HepG2 (cell line): Measurements from ENCODE around the gene DMGDH. TPM values are rescaled to one million over a fixed set of nuclear protein-coding genes. Genes with fewer than 3 reads are reported as not detected.

ENCODE experiments used
- ATM ChIP-seq: fragments of 450-650 bp; IDR thresholded peaks from 2 replicates; pipeline ENCODE4 v1.7.1; 2017; ENCODE audit warnings: mild to moderate bottlenecking, borderline replicate concordance
- CBX1 ChIP-seq: IDR thresholded peaks from one replicate; pipeline ENCODE4 v1.6.1; 2016; ENCODE audit warnings: antibody characterized with exemption, low read depth
- CREM ChIP-seq, 2 experiments: sonication (generic) in 1 of 2; formaldehyde crosslinking in 1 of 2; IDR thresholded peaks; 2 replicates each; pipeline versions ENCODE4 v1.4.0 to v1.6.1; 2016 to 2020; ENCODE audit warnings: antibody characterized with exemption in 1 of 2, mild to moderate bottlenecking in 1 of 2, missing genetic modification reagents in 1 of 2
- FOXA1 ChIP-seq, 2 experiments: fragments of 450-650 bp in 1 of 2; sonication (generic) in 1 of 2; formaldehyde crosslinking in 1 of 2; IDR thresholded peaks; 2 replicates each; pipeline versions ENCODE4 v1.4.0 to v1.6.1; 2016 to 2020; ENCODE audit warnings: missing genetic modification reagents in 1 of 2
- FOXK2 ChIP-seq: fragments of 450-650 bp; IDR thresholded peaks from 2 replicates; pipeline ENCODE4 v1.6.1; 2016
- KLF11 ChIP-seq: IDR thresholded peaks from 2 replicates; pipeline ENCODE4 v1.6.1; 2016; ENCODE audit warnings: missing compliant biosample characterization
- KMT2A ChIP-seq: sonication (generic); formaldehyde crosslinking; IDR thresholded peaks from 2 replicates; pipeline ENCODE4 v1.4.0; 2020; ENCODE audit warnings: missing genetic modification reagents
- NFAT5 ChIP-seq: sonication (generic); formaldehyde crosslinking; IDR thresholded peaks from 2 replicates; pipeline ENCODE4 v1.4.0; 2020; ENCODE audit warnings: missing genetic modification reagents
- NFIC ChIP-seq: IDR thresholded peaks from 2 replicates; pipeline ENCODE4 v1.6.1; 2012; ENCODE audit warnings: mild to moderate bottlenecking, low read length, inconsistent platforms
- NFYB ChIP-seq: sonication (generic); formaldehyde crosslinking; IDR thresholded peaks from 2 replicates; pipeline ENCODE4 v1.4.0; 2020; ENCODE audit warnings: missing genetic modification reagents
- NKX3-1 ChIP-seq: sonication (generic); formaldehyde crosslinking; IDR thresholded peaks from 2 replicates; pipeline ENCODE4 v1.5.0; 2020; ENCODE audit warnings: missing genetic modification reagents
- NR2F6 ChIP-seq, 2 experiments: IDR thresholded peaks; 2 replicates each; pipeline ENCODE4 v1.6.1; 2016; ENCODE audit warnings: antibody characterized with exemption in 1 of 2, mild to moderate bottlenecking in 1 of 2
- PPARG ChIP-seq: conservative IDR thresholded peaks from 2 replicates; pipeline ENCODE4 v1.6.1; 2016; ENCODE audit warnings: missing biosample characterization, missing genetic modification reagents
- SALL1 ChIP-seq: sonication (generic); formaldehyde crosslinking; IDR thresholded peaks from 2 replicates; pipeline ENCODE4 v1.8.0; 2022; ENCODE audit warnings: mild to moderate bottlenecking, missing genetic modification reagents
- SP140L ChIP-seq: sonication (generic); formaldehyde crosslinking; IDR thresholded peaks from 2 replicates; pipeline ENCODE4 v1.4.0; 2020; ENCODE audit warnings: missing genetic modification reagents, borderline replicate concordance
- TBL1XR1 ChIP-seq: fragments of 150-350 bp; IDR thresholded peaks from 2 replicates; pipeline ENCODE4 v1.6.1; 2014; ENCODE audit warnings: borderline replicate concordance, low read length; ENCODE audit not compliant: partially characterized antibody
- ZFP90 ChIP-seq: sonication (generic); formaldehyde crosslinking; IDR thresholded peaks from 2 replicates; pipeline ENCODE4 v1.8.0; 2022; ENCODE audit warnings: missing genetic modification reagents, mild to moderate bottlenecking, inconsistent platforms, borderline replicate concordance
- ZNF124 ChIP-seq: sonication (generic); formaldehyde crosslinking; IDR thresholded peaks from 2 replicates; pipeline ENCODE4 v1.4.0; 2020; ENCODE audit warnings: missing genetic modification reagents
- ZNF614 ChIP-seq: IDR thresholded peaks from 2 replicates; pipeline ENCODE4 v1.6.1; 2018; ENCODE audit warnings: missing biosample characterization, missing genetic modification reagents, inconsistent platforms, borderline replicate concordance
- ZNF629 ChIP-seq: sonication (generic); formaldehyde crosslinking; conservative IDR thresholded peaks from 2 replicates; pipeline ENCODE4 v1.5.0; 2020; ENCODE audit warnings: missing genetic modification reagents
- ZSCAN25 ChIP-seq: sonication (generic); formaldehyde crosslinking; IDR thresholded peaks from 2 replicates; pipeline ENCODE4 v1.8.0; 2022; ENCODE audit warnings: mild to moderate bottlenecking, missing genetic modification reagents
- polyA plus RNA-seq, 8 experiments: library from polyadenylated mRNA; depleted of rRNA in 3 of 8; stranded (reverse) in 7 of 8; unstranded in 1 of 8; fragments of >200 nt; fragmentation: Illumina TruSeq in 4 of 8; extraction: Trizol in 4 of 8; gene quantifications; 2 replicates each; pipeline versions ENCODE4 v1.2.1 to v1.2.3, GENCODE V29; 2011 to 2016; ENCODE audit warnings: low read depth in 4 of 8, missing spikeins in 1 of 8, mixed read lengths in 1 of 8; ENCODE audit not compliant: insufficient read depth in 1 of 8
- total RNA-seq, 5 experiments: library from RNA; depleted of rRNA; stranded (reverse); fragments of >200 nt; fragmentation: Illumina TruSeq; extraction: Trizol; gene quantifications; 2 replicates each; pipeline ENCODE4 v1.2.3, GENCODE V29; 2016; ENCODE audit warnings: low read depth in 1 of 5
- TF ChIP-seq, protein P1 (sequence below): IDR thresholded peaks from 2 replicates; pipeline ENCODE4 v1.6.1; 2018; ENCODE audit warnings: missing genetic modification reagents
- TF ChIP-seq, protein P2 (sequence below): sonication (generic); formaldehyde crosslinking; IDR thresholded peaks from 2 replicates; pipeline ENCODE4 v1.4.0; 2020; ENCODE audit warnings: mild to moderate bottlenecking, missing genetic modification reagents
- TF ChIP-seq, protein P3 (sequence below): IDR thresholded peaks from 2 replicates; pipeline ENCODE4 v1.6.1; 2012; ENCODE audit warnings: inconsistent platforms

DMGDH gene
- total and polyA plus RNA-seq, 2 of the 13 experiments (the other 11 are each of a cell fraction or from before 2014, with no cell fraction given), result 3.6 to 7.9 TPM

DNA sequence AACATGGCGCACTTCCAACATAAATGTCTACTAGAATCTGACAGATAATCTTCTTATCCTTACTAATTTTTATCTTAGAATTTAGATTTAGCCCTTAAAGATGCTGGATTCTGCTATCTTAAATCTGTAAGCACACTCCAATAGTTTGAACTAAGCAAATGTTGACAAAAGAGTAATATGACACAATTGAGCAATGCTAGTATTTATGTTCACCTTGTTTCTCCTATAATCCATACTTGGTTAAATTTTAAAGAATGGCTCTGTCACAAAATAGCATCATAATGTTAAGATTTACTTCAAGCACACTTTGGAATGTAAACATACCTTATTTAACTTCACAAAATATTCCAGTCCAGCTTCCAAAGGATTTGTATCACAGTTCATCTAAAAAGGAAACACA is 45.5 kb downstream of the DMGDH start (continued):
- no peak for TF ChIP-seq NFAT5
- 0 out of 2 replicates have a peak, but pooled peaks have one; percentile 49 for TF ChIP-seq FOXA1 (IDR thresholded peaks at IDR 0.05)
- peak; percentile 66 for TF ChIP-seq FOXA1 (CRISPR knock-in tag; IDR thresholded peaks at IDR 0.05)
- TF ChIP-seq ZFP90 (CRISPR knock-in tag), result no peak
- no peak for TF ChIP-seq ATM
- TF ChIP-seq ZNF124 (CRISPR knock-in tag), result no peak
- TF ChIP-seq ZNF614 (CRISPR knock-in tag), result no peak
- TF ChIP-seq, protein P1, sequence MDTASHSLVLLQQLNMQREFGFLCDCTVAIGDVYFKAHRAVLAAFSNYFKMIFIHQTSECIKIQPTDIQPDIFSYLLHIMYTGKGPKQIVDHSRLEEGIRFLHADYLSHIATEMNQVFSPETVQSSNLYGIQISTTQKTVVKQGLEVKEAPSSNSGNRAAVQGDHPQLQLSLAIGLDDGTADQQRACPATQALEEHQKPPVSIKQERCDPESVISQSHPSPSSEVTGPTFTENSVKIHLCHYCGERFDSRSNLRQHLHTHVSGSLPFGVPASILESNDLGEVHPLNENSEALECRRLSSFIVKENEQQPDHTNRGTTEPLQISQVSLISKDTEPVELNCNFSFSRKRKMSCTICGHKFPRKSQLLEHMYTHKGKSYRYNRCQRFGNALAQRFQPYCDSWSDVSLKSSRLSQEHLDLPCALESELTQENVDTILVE (CRISPR knock-in tag), result 0 out of 2 replicates have a peak, but pooled peaks have one; percentile 28
- TF ChIP-seq, protein P2, sequence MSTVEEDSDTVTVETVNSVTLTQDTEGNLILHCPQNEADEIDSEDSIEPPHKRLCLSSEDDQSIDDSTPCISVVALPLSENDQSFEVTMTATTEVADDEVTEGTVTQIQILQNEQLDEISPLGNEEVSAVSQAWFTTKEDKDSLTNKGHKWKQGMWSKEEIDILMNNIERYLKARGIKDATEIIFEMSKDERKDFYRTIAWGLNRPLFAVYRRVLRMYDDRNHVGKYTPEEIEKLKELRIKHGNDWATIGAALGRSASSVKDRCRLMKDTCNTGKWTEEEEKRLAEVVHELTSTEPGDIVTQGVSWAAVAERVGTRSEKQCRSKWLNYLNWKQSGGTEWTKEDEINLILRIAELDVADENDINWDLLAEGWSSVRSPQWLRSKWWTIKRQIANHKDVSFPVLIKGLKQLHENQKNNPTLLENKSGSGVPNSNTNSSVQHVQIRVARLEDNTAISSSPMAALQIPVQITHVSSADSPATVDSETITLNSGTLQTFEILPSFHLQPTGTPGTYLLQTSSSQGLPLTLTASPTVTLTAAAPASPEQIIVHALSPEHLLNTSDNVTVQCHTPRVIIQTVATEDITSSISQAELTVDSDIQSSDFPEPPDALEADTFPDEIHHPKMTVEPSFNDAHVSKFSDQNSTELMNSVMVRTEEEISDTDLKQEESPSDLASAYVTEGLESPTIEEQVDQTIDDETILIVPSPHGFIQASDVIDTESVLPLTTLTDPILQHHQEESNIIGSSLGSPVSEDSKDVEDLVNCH, result no peak
- TF ChIP-seq CREM (IDR thresholded peaks at IDR 0.05), result peak; percentile 71
- no peak for TF ChIP-seq CREM (CRISPR knock-in tag; IDR thresholded peaks at IDR 0.05)
- TF ChIP-seq NKX3-1, result no peak
- no peak for TF ChIP-seq FOXK2
- no peak for TF ChIP-seq ZNF629 (CRISPR knock-in tag)
- peak; percentile 83; the same call in 1 of the 2 replicates for TF ChIP-seq NFIC
- TF ChIP-seq KMT2A (CRISPR knock-in tag), result no peak
- TF ChIP-seq, protein P3, sequence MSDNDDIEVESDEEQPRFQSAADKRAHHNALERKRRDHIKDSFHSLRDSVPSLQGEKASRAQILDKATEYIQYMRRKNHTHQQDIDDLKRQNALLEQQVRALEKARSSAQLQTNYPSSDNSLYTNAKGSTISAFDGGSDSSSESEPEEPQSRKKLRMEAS, result no peak
- no peak for TF ChIP-seq CBX1
- TF ChIP-seq ZSCAN25 (CRISPR knock-in tag), result no peak
- peak; percentile 77 for TF ChIP-seq PPARG
- no peak for TF ChIP-seq NFYB (CRISPR knock-in tag)
- no peak for TF ChIP-seq SALL1 (CRISPR knock-in tag)
- TF ChIP-seq TBL1XR1, result peak; percentile 71
- TF ChIP-seq KLF11 (CRISPR knock-in tag), result no peak
- no peak for TF ChIP-seq SP140L (CRISPR knock-in tag)
- TF ChIP-seq NR2F6 (IDR thresholded peaks at IDR 0.05), result peak; percentile 60; the same call in 1 of the 2 replicates
- peak; percentile 24; the same call in 1 of the 2 replicates for TF ChIP-seq NR2F6 (CRISPR knock-in tag; IDR thresholded peaks at IDR 0.05)
